IMR-90 (cell line): ENCODE results near the gene FGGY. TPM values are rescaled to one million over a fixed set of nuclear protein-coding genes. Genes with fewer than 3 reads are reported as not detected.

Source experiments
- ATAC-seq: fragments of 200-7000 bp; cut with Tn5 transposase; 2 replicates; pipeline ENCODE4 v1.9.1; 2020; ENCODE audit warnings: low read depth, mild to moderate bottlenecking, moderate library complexity
- BruUV-seq: library from RNA; stranded (reverse); fragments of 400-500 nt; replicated peaks from 2 replicates; lab custom pipeline; 2021; lab: Mats Ljungman, UMichigan
- CTCF ChIA-PET: fragments of 300-600 bp; formaldehyde crosslinking; extraction: SDS; loops from one replicate; lab custom pipeline; 2021; ENCODE audit warnings: antibody characterized with exemption; lab: Yijun Ruan, JAX
- POLR2A ChIA-PET: fragments of 300-600 bp; sonication (Branson Sonifier 250); formaldehyde crosslinking; loops from one replicate; lab custom pipeline; 2022; ENCODE audit warnings: antibody characterized with exemption; ENCODE audit not compliant: unreplicated experiment; lab: Charles Lee
- DNase-seq: peaks from one replicate; pipeline ENCODE4 v3.0.0; 2013
- H2AFZ ChIP-seq: replicated peaks from 2 replicates; pipeline ENCODE3; 2013; ENCODE audit warnings: low read length, mild to moderate bottlenecking; ENCODE audit not compliant: poor library complexity
- H2AK5ac ChIP-seq: 2 replicates; pipeline ENCODE4 v1.6.1; 2013; ENCODE audit warnings: low read depth, low read length, inconsistent platforms
- H2AK9ac ChIP-seq: replicated peaks from 2 replicates; pipeline ENCODE3; 2013; ENCODE audit warnings: mild to moderate bottlenecking, low read depth, low read length, moderate library complexity; ENCODE audit not compliant: poor library complexity
- H2BK120ac ChIP-seq: 2 replicates; pipeline ENCODE4 v1.6.1; 2013; ENCODE audit warnings: low read depth, low read length, inconsistent platforms
- H2BK15ac ChIP-seq: 3 replicates; pipeline ENCODE4 v1.6.1; 2013; ENCODE audit warnings: low read depth, low read length, inconsistent platforms
- H2BK20ac ChIP-seq: 2 replicates; pipeline ENCODE4 v1.6.1; 2013; ENCODE audit warnings: low read depth, mild to moderate bottlenecking, inconsistent platforms, low read length, moderate library complexity
- H2BK5ac ChIP-seq: 2 replicates; pipeline ENCODE4 v1.6.1; 2013; ENCODE audit warnings: mild to moderate bottlenecking, low read depth, low read length, inconsistent platforms; ENCODE audit not compliant: poor library complexity, severe bottlenecking
- H3K14ac ChIP-seq: replicated peaks from 2 replicates; pipeline ENCODE4 v1.6.1; 2013; ENCODE audit warnings: low read depth, low read length, inconsistent platforms
- H3K18ac ChIP-seq: 2 replicates; pipeline ENCODE4 v1.6.1; 2013; ENCODE audit warnings: low read depth, low read length, control low read depth
- H3K23ac ChIP-seq: 2 replicates; pipeline ENCODE4 v1.6.1; 2013; ENCODE audit warnings: low read depth, low read length, inconsistent platforms
- H3K27ac ChIP-seq: 2 replicates; pipeline ENCODE4 v1.5.1; 2013; ENCODE audit warnings: mild to moderate bottlenecking, control low read depth, low read length; ENCODE audit not compliant: insufficient read depth
- H3K27me3 ChIP-seq: 2 replicates; pipeline ENCODE4 v1.6.1; 2013; ENCODE audit warnings: low read length; ENCODE audit not compliant: control insufficient read depth, insufficient read depth
- H3K36me3 ChIP-seq: 2 replicates; pipeline ENCODE4 v1.6.1; 2013; ENCODE audit warnings: low read length, mixed read lengths; ENCODE audit not compliant: control insufficient read depth, insufficient read depth
- H3K4ac ChIP-seq: 2 replicates; pipeline ENCODE4 v1.6.1; 2013; ENCODE audit warnings: low read depth, low read length, inconsistent platforms
- H3K4me1 ChIP-seq: 2 replicates; pipeline ENCODE4 v1.6.1; 2013; ENCODE audit warnings: low read length, mixed read lengths; ENCODE audit not compliant: control insufficient read depth, insufficient read depth
- H3K4me2 ChIP-seq: 2 replicates; pipeline ENCODE4 v1.6.1; 2013; ENCODE audit warnings: low read depth, mild to moderate bottlenecking, control low read depth, low read length, moderate library complexity
- H3K4me3 ChIP-seq: 2 replicates; pipeline ENCODE4 v1.5.1; 2013; ENCODE audit warnings: low read depth, mild to moderate bottlenecking, control low read depth, low read length, moderate library complexity; ENCODE audit not compliant: insufficient read depth
- H3K56ac ChIP-seq: 2 replicates; pipeline ENCODE4 v1.6.1; 2013; ENCODE audit warnings: low read length, inconsistent platforms; ENCODE audit not compliant: insufficient read depth; ENCODE audit errors: extremely low read depth
- H3K79me1 ChIP-seq, 2 experiments: 2 replicates each; pipeline ENCODE4 v1.6.1; 2013; ENCODE audit warnings: low read length in 2 of 2, inconsistent platforms in 1 of 2, low read depth in 1 of 2
- H3K9ac ChIP-seq: 2 replicates; pipeline ENCODE4 v1.6.1; 2013; ENCODE audit warnings: low read depth, low read length, control low read depth
- H3K9me1 ChIP-seq: 2 replicates; pipeline ENCODE4 v1.6.1; 2013; ENCODE audit warnings: low read length, inconsistent platforms; ENCODE audit not compliant: insufficient read depth
- H3K9me3 ChIP-seq: 2 replicates; pipeline ENCODE4 v1.6.1; 2013; ENCODE audit warnings: low read length; ENCODE audit not compliant: control insufficient read depth, insufficient read depth
- H4K20me1 ChIP-seq: 2 replicates; pipeline ENCODE4 v1.6.1; 2013; ENCODE audit warnings: low read length, inconsistent platforms; ENCODE audit not compliant: insufficient read depth
- H4K5ac ChIP-seq: 2 replicates; pipeline ENCODE4 v1.6.1; 2013; ENCODE audit warnings: mild to moderate bottlenecking, low read depth, low read length, control low read depth
- H4K8ac ChIP-seq, 2 experiments: 2 replicates each; pipeline ENCODE4 v1.6.1; 2013; ENCODE audit warnings: low read depth in 2 of 2, low read length in 2 of 2, control low read depth in 1 of 2, inconsistent platforms in 1 of 2
- H4K91ac ChIP-seq: 2 replicates; pipeline ENCODE4 v1.6.1; 2013; ENCODE audit warnings: low read depth, low read length, inconsistent platforms; ENCODE audit not compliant: insufficient read depth
- CEBPB ChIP-seq: IDR thresholded peaks from 2 replicates; pipeline ENCODE4 v1.6.1; 2012; ENCODE audit warnings: low read depth, low read length, improper control_type of control experiment
- WGBS, 2 experiments: methylation state at CpG; one replicate each; pipeline versions ENCODE4 v1.1.5 to v1.1.7; 2013; ENCODE audit warnings: missing lambda C conversion rate in 2 of 2; ENCODE audit not compliant: insufficient read length in 1 of 2; ENCODE audit errors: extremely low coverage in 2 of 2; 5-methylcytosine and 5-hydroxymethylcytosine counted together
- dilution Hi-C: fragments of 300-500 bp; cut with HindIII; formaldehyde crosslinking; loops from one replicate; pipeline ENCODE4 v1.14.3; 2018; ENCODE audit warnings: low sequenced_read_pairs; ENCODE audit not compliant: unreplicated experiment
- in situ Hi-C: fragments of 300-500 bp; cut with MboI; formaldehyde crosslinking; loops from 3 replicates; pipeline ENCODE4 v1.14.3; 2019; ENCODE audit warnings: low sequenced_read_pairs, inconsistent platforms, mixed read lengths
- intact Hi-C: fragments of 100-400 bp; cut with micrococcal nuclease; formaldehyde crosslinking; loops from 2 replicates; pipeline ENCODE4 v1.10.0; 2022
- polyA plus RNA-seq, 3 experiments: library from polyadenylated mRNA; depleted of rRNA; stranded (reverse); fragments of >200 nt; gene quantifications; 2 replicates each; pipeline ENCODE4 v1.2.3, GENCODE V29; 2012; ENCODE audit warnings: low replicate concordance in 1 of 3
- total RNA-seq: library from RNA; depleted of rRNA; stranded (reverse); fragments of >200 nt; gene quantifications from 2 replicates; pipeline ENCODE4 v1.2.3, GENCODE V29; 2012
- TF ChIP-seq, protein P1 (sequence below): fragments of 150-350 bp; IDR thresholded peaks from 2 replicates; pipeline ENCODE4 v1.6.1; 2017; ENCODE audit warnings: mild to moderate bottlenecking, antibody characterized with exemption, low read length, low read depth

Gene FGGY
- total and polyA plus RNA-seq, 2 of the 4 experiments (the other 2 are of a cell fraction): 5.6 to 14.0 TPM

DNA sequence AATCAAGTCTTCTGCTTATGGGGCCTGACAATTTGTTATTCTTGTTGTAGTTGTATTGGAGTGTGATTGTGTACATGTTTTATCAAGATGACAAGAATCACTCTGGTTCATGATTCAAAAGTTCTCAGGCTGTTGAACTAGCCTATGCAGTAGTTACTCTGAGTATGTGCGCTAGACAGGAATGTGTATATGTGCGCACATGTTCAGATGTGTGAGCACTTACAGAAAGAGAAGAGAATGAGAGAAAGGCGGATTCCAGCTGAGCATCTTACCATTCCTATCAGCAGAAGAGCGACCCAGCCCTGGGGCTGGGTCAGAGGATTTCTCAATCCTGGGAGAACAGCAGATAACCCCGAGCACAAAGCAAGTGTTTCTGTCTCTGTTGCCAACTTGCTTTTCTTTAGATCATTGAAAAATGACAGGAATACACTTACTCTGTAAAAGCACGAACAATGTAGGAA is 407.1 kb downstream of the FGGY start:
- peaks cover 41% of the 10 kb centered on the region for H3K4me1 ChIP-seq
- intact Hi-C loops: loop anchor here (5.0 kb wide), 2 partner anchors 327 to 552 kb away; no protein-coding TSS in a partner anchor
- H3K4me2 ChIP-seq: peak overlapping the region; percentile 6; the same call in 1 of the 2 replicates

More for the DNA sequence above, 407.1 kb downstream of the FGGY start:
- dilution Hi-C loops (no loop called here), in situ Hi-C loops (loop anchor here (5.0 to 10.0 kb wide), 3 partner anchors 552 to 919 kb away; partner anchors contain the start of gene JUN)
- Histone ChIP-seq H4K8ac (peak overlapping the region; percentile 31 to 35; a peak in 2 of 4 replicates), H2AK9ac (no peak overlapping the region), H3K36me3 (no peaks in the 10 kb centered on the region), H4K20me1 (no peaks in the 10 kb centered on the region), H2AFZ (peak overlapping the region; percentile 3), H2BK5ac (peak overlapping the region; percentile 71), H4K91ac (peak overlapping the region; percentile 37), H2BK20ac (peak overlapping the region; percentile 73), H3K4ac (peak overlapping the region; percentile 53), H2BK120ac (peak overlapping the region; percentile 78), H3K4me3 (no peak overlapping the region), H3K56ac (peak overlapping the region; percentile 59; the same call in 1 of the 2 replicates), H2AK5ac (peak overlapping the region; percentile 69; the same call in 1 of the 2 replicates), H3K14ac (peak overlapping the region; percentile 1; the same call in 1 of the 2 replicates), H3K27me3 (no peaks in the 10 kb centered on the region), H4K5ac (peak overlapping the region; percentile 15; the same call in 1 of the 2 replicates), H3K18ac (peak overlapping the region; percentile 49; the same call in 1 of the 2 replicates), H3K9me1 (peaks cover 18% of the 10 kb centered on the region), H3K23ac (peak overlapping the region; percentile 37), H3K79me1 (no peaks in the 10 kb centered on the region), H3K9me3 (no peaks in the 10 kb centered on the region), H3K9ac (no peak overlapping the region), H2BK15ac (peak overlapping the region; percentile 16; the same call in 2 of the 3 replicates), H3K27ac (peak overlapping the region; percentile 56)
- peak; percentile 38 for ATAC-seq
- no CpG with 5 or more reads among the region's 6 CpGs for WGBS, 2 experiments
- POLR2A ChIA-PET: interaction anchor here (0.6 to 1.1 kb wide), 4 partner anchors 26 to 920 kb away, joined by 3 to 4 read pairs (median 4); partner anchors contain the start of gene JUN
- BruUV-seq: no TSS peak
- TF ChIP-seq, protein P1, sequence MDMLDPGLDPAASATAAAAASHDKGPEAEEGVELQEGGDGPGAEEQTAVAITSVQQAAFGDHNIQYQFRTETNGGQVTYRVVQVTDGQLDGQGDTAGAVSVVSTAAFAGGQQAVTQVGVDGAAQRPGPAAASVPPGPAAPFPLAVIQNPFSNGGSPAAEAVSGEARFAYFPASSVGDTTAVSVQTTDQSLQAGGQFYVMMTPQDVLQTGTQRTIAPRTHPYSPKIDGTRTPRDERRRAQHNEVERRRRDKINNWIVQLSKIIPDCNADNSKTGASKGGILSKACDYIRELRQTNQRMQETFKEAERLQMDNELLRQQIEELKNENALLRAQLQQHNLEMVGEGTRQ: no peak
- 0 out of 2 replicates have a peak, but pooled peaks have one; percentile 22 for TF ChIP-seq CEBPB
- CTCF ChIA-PET: interaction anchor here (1.1 to 1.6 kb wide), 3 partner anchors 55 to 243 kb away, joined by 3 to 7 read pairs (median 6); no protein-coding TSS in a partner anchor
- DNase-seq: peak; percentile 93
